ENCODE data around the gene CSMD2.

- TF ChIP-seq POLR2A (IDR thresholded peaks at IDR 0.05), result no peak
- TF ChIP-seq CTCF (IDR thresholded peaks at IDR 0.05), result no peak
Observed at GRCh38 chr1:33819290-33819912, 345.6 kb downstream of the CSMD2 start.
